ENCODE results near the gene KCNQ1. TPM values are rescaled to one million over a fixed set of nuclear protein-coding genes. Genes with fewer than 3 reads are reported as not detected.

The KCNQ1 gene
- polyA plus RNA-seq, 1 donor from 2014 or later = not detected

GRCh38 chr11:2685051-2685450 is 240.2 kb downstream of the KCNQ1 start:
- no peaks in the 10 kb centered on the region for H3F3A ChIP-seq (ENCODE audit: insufficient read depth, low read length, poor library complexity, severe bottlenecking)
- H3K9me3 ChIP-seq (ENCODE audit: low read length) = no peaks in the 10 kb centered on the region
- no peak overlapping the region for H3K9ac ChIP-seq (ENCODE audit: low read length)
- TF ChIP-seq POLR2AphosphoS5 (IDR thresholded peaks at IDR 0.05) (no peak), MXI1 (conservative IDR thresholded peaks at IDR 0.05; ENCODE audit: poor library complexity, severe bottlenecking) (no peak), TAF1 (IDR thresholded peaks at IDR 0.05; ENCODE audit: low read depth) (no peak), EZH2 (IDR thresholded peaks at IDR 0.05; ENCODE audit: borderline replicate concordance, insufficient read depth, low read length, poor library complexity, severe bottlenecking) (no peak), SMC3 (conservative IDR thresholded peaks at IDR 0.05; ENCODE audit: poor library complexity) (no peak), REST (IDR thresholded peaks at IDR 0.05; ENCODE audit: borderline replicate concordance) (no peak), RAD21 (conservative IDR thresholded peaks at IDR 0.05) (no peak), EP300 (conservative IDR thresholded peaks at IDR 0.05; ENCODE audit: poor library complexity, severe bottlenecking) (no peak), CTCF (IDR thresholded peaks at IDR 0.05; ENCODE audit: poor library complexity, severe bottlenecking) (no peak)
- no peaks in the 10 kb centered on the region for H3K9me2 ChIP-seq (ENCODE audit: insufficient read depth, low read length)
- no peaks in the 10 kb centered on the region for H3K79me2 ChIP-seq (replicated peaks; ENCODE audit: insufficient read depth, low read length)
- H3K27ac ChIP-seq (ENCODE audit: low read length) = no peak overlapping the region
- no peak overlapping the region for H3K4me3 ChIP-seq (ENCODE audit: low read length)
- H3K4me2 ChIP-seq (ENCODE audit: low read length) = no peak overlapping the region
- H3K36me3 ChIP-seq (ENCODE audit: insufficient read depth, low read length) = no peaks in the 10 kb centered on the region
- no peaks in the 10 kb centered on the region for H3K27me3 ChIP-seq (ENCODE audit: insufficient read depth, low read depth, low read length)
- no peaks in the 10 kb centered on the region for H4K20me1 ChIP-seq (ENCODE audit: insufficient read depth)
- no peak overlapping the region for H2AFZ ChIP-seq (ENCODE audit: low read depth, low read length)

GRCh38 chr11:2685566-2686359 is 241.0 kb downstream of the KCNQ1 start:
- Histone ChIP-seq H3F3A (ENCODE audit: insufficient read depth, low read length, poor library complexity, severe bottlenecking) (no peaks in the 10 kb centered on the region), H3K4me2 (ENCODE audit: low read length) (no peak overlapping the region), H3K4me3 (ENCODE audit: low read length) (no peak overlapping the region), H3K79me2 (replicated peaks; ENCODE audit: insufficient read depth, low read length) (no peaks in the 10 kb centered on the region), H3K9me2 (ENCODE audit: insufficient read depth, low read length) (no peaks in the 10 kb centered on the region), H3K27me3 (ENCODE audit: insufficient read depth, low read depth, low read length) (no peaks in the 10 kb centered on the region), H4K20me1 (ENCODE audit: insufficient read depth) (no peaks in the 10 kb centered on the region), H3K36me3 (ENCODE audit: insufficient read depth, low read length) (no peaks in the 10 kb centered on the region), H3K27ac (ENCODE audit: low read length) (no peak overlapping the region), H3K9me3 (ENCODE audit: low read length) (no peaks in the 10 kb centered on the region), H2AFZ (ENCODE audit: low read depth, low read length) (no peak overlapping the region), H3K9ac (ENCODE audit: low read length) (no peak overlapping the region)
- no peak for TF ChIP-seq EZH2 (IDR thresholded peaks at IDR 0.05; ENCODE audit: borderline replicate concordance, insufficient read depth, low read length, poor library complexity, severe bottlenecking)
- TF ChIP-seq TAF1 (IDR thresholded peaks at IDR 0.05; ENCODE audit: low read depth) = no peak
- no peak for TF ChIP-seq EP300 (conservative IDR thresholded peaks at IDR 0.05; ENCODE audit: poor library complexity, severe bottlenecking)
- TF ChIP-seq MXI1 (conservative IDR thresholded peaks at IDR 0.05; ENCODE audit: poor library complexity, severe bottlenecking) = no peak
- no peak for TF ChIP-seq POLR2AphosphoS5 (IDR thresholded peaks at IDR 0.05)
- no peak for TF ChIP-seq REST (IDR thresholded peaks at IDR 0.05; ENCODE audit: borderline replicate concordance)
- no peak for TF ChIP-seq CTCF (IDR thresholded peaks at IDR 0.05; ENCODE audit: poor library complexity, severe bottlenecking)
- TF ChIP-seq SMC3 (conservative IDR thresholded peaks at IDR 0.05; ENCODE audit: poor library complexity) = no peak
- no peak for TF ChIP-seq RAD21 (conservative IDR thresholded peaks at IDR 0.05)

Measured in neural cell (in vitro differentiated cells).